Measurements from ENCODE around the gene GSTM2.

GSTM2 gene

GRCh38 chr1:109717729-109718128, 49.9 kb downstream of the GSTM2 start:
- DNase-seq: no peak
- H3K4me3 ChIP-seq (ENCODE audit: low read depth, low read length): no peak overlapping the region
- H3K9me3 ChIP-seq (ENCODE audit: severe bottlenecking): no peaks in the 10 kb centered on the region
- H3K27ac ChIP-seq: no peak overlapping the region
- H3K36me3 ChIP-seq: no peaks in the 10 kb centered on the region
- no peaks in the 10 kb centered on the region for H3K27me3 ChIP-seq (ENCODE audit: insufficient read depth, low read depth, severe bottlenecking)
- TF ChIP-seq CTCF (IDR thresholded peaks at IDR 0.05; ENCODE audit: low read depth, low read length): no peak

- no peak overlapping the region for H3K27ac ChIP-seq
These were observed 50.6 kb downstream of the GSTM2 start for GRCh38 chr1:109718495-109718894.

GRCh38 chr1:109719337-109719837, 51.5 kb downstream of the GSTM2 start:
- Histone ChIP-seq H3K4me3 (ENCODE audit: low read depth, low read length) (no peak overlapping the region), H3K27ac (no peak overlapping the region), H3K27me3 (ENCODE audit: insufficient read depth, low read depth, severe bottlenecking) (no peaks in the 10 kb centered on the region), H3K9me3 (ENCODE audit: severe bottlenecking) (no peaks in the 10 kb centered on the region), H3K36me3 (no peaks in the 10 kb centered on the region)
- no peak for DNase-seq
- no peak for TF ChIP-seq CTCF (IDR thresholded peaks at IDR 0.05; ENCODE audit: low read depth, low read length)

More at GRCh38 chr1:109718495-109718894, 50.6 kb downstream of the GSTM2 start:
- Histone ChIP-seq H3K9me3 (ENCODE audit: severe bottlenecking) (no peaks in the 10 kb centered on the region), H3K4me3 (ENCODE audit: low read depth, low read length) (no peak overlapping the region), H3K36me3 (no peaks in the 10 kb centered on the region), H3K27me3 (ENCODE audit: insufficient read depth, low read depth, severe bottlenecking) (no peaks in the 10 kb centered on the region)
- DNase-seq: peak; percentile 51
- TF ChIP-seq CTCF (IDR thresholded peaks at IDR 0.05; ENCODE audit: low read depth, low read length): peak; percentile 57; the same call in 1 of the 2 replicates

GRCh38 chr1:109721042-109721441, 53.2 kb downstream of the GSTM2 start:
- Histone ChIP-seq H3K4me3 (ENCODE audit: low read depth, low read length) (no peak overlapping the region), H3K27me3 (ENCODE audit: insufficient read depth, low read depth, severe bottlenecking) (no peaks in the 10 kb centered on the region), H3K27ac (no peak overlapping the region), H3K9me3 (ENCODE audit: severe bottlenecking) (peaks cover 5% of the 10 kb centered on the region), H3K36me3 (no peaks in the 10 kb centered on the region)
- TF ChIP-seq CTCF (IDR thresholded peaks at IDR 0.05; ENCODE audit: low read depth, low read length): no peak
- no peak for DNase-seq

- Histone ChIP-seq H3K27me3 (ENCODE audit: insufficient read depth, low read depth, severe bottlenecking) (no peaks in the 10 kb centered on the region), H3K27ac (no peak overlapping the region), H3K9me3 (ENCODE audit: severe bottlenecking) (peaks cover 5% of the 10 kb centered on the region), H3K4me3 (ENCODE audit: low read depth, low read length) (no peak overlapping the region), H3K36me3 (no peaks in the 10 kb centered on the region)
- no peak for DNase-seq
- no peak for TF ChIP-seq CTCF (IDR thresholded peaks at IDR 0.05; ENCODE audit: low read depth, low read length)
These were observed 54.1 kb downstream of the GSTM2 start for GRCh38 chr1:109721971-109722370.
